CD14-positive monocyte (primary cell): ENCODE measurements around the gene EIF4E2. TPM values are rescaled to one million over a fixed set of nuclear protein-coding genes. Genes with fewer than 3 reads are reported as not detected.

ENCODE experiments used
- DNase-seq, 3 donors: peaks; one replicate each; pipeline ENCODE4 v3.0.0-alpha.2; 2011 to 2022
- H2AFZ ChIP-seq: 2 replicates; pipeline ENCODE4 v1.6.0; 2012; ENCODE audit warnings: mild to moderate bottlenecking, low read depth, low read length, inconsistent platforms; ENCODE audit not compliant: insufficient read depth, poor library complexity, severe bottlenecking
- H3K27ac ChIP-seq, 2 donors: 1 replicate in 1 of 2; 2 replicates in 1 of 2; pipeline ENCODE4 v1.5.1; 2012 to 2013; ENCODE audit warnings: low read length in 2 of 2, control low read depth in 1 of 2, inconsistent platforms in 1 of 2, low read depth in 1 of 2, mild to moderate bottlenecking in 1 of 2
- H3K27me3 ChIP-seq, 2 donors: one replicate each; pipeline versions ENCODE4 v1.6.0 to v1.6.1; 2011 to 2013; ENCODE audit warnings: low read length in 2 of 2; ENCODE audit not compliant: control insufficient read depth in 2 of 2, insufficient read depth in 2 of 2
- H3K36me3 ChIP-seq, 2 donors: replicated peaks in 1 of 2; 1 replicate in 1 of 2; 2 replicates in 1 of 2; pipeline versions ENCODE4 v1.5.1 to v1.6.1; 2012 to 2013; ENCODE audit warnings: low read length in 2 of 2, control low read depth in 1 of 2, inconsistent platforms in 1 of 2, mild to moderate bottlenecking in 1 of 2; ENCODE audit not compliant: insufficient read depth in 2 of 2, control insufficient read depth in 1 of 2
- H3K4me1 ChIP-seq, 2 donors: 1 replicate in 1 of 2; 2 replicates in 1 of 2; pipeline versions ENCODE4 v1.5.1 to v1.6.1; 2012 to 2013; ENCODE audit warnings: low read length in 2 of 2, control low read depth in 1 of 2, inconsistent platforms in 1 of 2, mild to moderate bottlenecking in 1 of 2, moderate library complexity in 1 of 2; ENCODE audit not compliant: insufficient read depth in 2 of 2, control insufficient read depth in 1 of 2
- H3K4me2 ChIP-seq: replicated peaks from 2 replicates; pipeline ENCODE3; 2012; ENCODE audit warnings: low read length, moderate library complexity, mild to moderate bottlenecking; ENCODE audit not compliant: poor library complexity, severe bottlenecking; ENCODE audit errors: extremely low read depth
- H3K4me3 ChIP-seq, 3 experiments: fragments of 200-600 bp in 1 of 3; sonication (generic) in 1 of 3; replicated peaks in 1 of 3; 1 replicate in 2 of 3; 2 replicates in 1 of 3; pipeline ENCODE4 v1.5.1; 2011 to 2013; ENCODE audit warnings: low read length in 3 of 3, mild to moderate bottlenecking in 3 of 3, control low read depth in 2 of 3, low read depth in 2 of 3, inconsistent platforms in 1 of 3, moderate library complexity in 1 of 3
- H3K79me2 ChIP-seq: 2 replicates; pipeline ENCODE4 v1.6.0; 2012; ENCODE audit warnings: mild to moderate bottlenecking, control low read depth, inconsistent platforms, low read length, moderate library complexity; ENCODE audit not compliant: insufficient read depth
- H3K9ac ChIP-seq: 2 replicates; pipeline ENCODE4 v1.6.0; 2017; ENCODE audit warnings: low read length, mild to moderate bottlenecking; ENCODE audit not compliant: insufficient read depth, poor library complexity, severe bottlenecking
- H3K9me3 ChIP-seq, 2 donors: replicated peaks in 1 of 2; 1 replicate in 1 of 2; 2 replicates in 1 of 2; pipeline versions ENCODE4 v1.5.1 to v1.6.1; 2012 to 2013; ENCODE audit warnings: low read length in 2 of 2, control low read depth in 1 of 2; ENCODE audit not compliant: control insufficient read depth in 1 of 2, insufficient read depth in 1 of 2
- H4K20me1 ChIP-seq: 2 replicates; pipeline ENCODE4 v1.6.0; 2012; ENCODE audit warnings: mild to moderate bottlenecking, low read length, control low read depth, moderate library complexity; ENCODE audit not compliant: insufficient read depth
- H3K27ac Mint-ChIP-seq, 7 donors: one replicate each; pipeline ENCODE4 v1.8.0; 2020; ENCODE audit warnings: mild to moderate bottlenecking in 7 of 7, mixed read lengths in 7 of 7, moderate library complexity in 6 of 7, inconsistent platforms in 2 of 7
- H3K27me3 Mint-ChIP-seq, 3 donors: one replicate each; pipeline ENCODE4 v1.8.0; 2021 to 2022; ENCODE audit warnings: low read depth in 3 of 3, mild to moderate bottlenecking in 3 of 3, mixed read lengths in 3 of 3, moderate library complexity in 3 of 3, inconsistent platforms in 1 of 3
- H3K36me3 Mint-ChIP-seq, 2 donors: one replicate each; pipeline ENCODE4 v1.8.0; 2020; ENCODE audit warnings: mixed read lengths in 2 of 2, inconsistent platforms in 1 of 2, mild to moderate bottlenecking in 1 of 2
- H3K4me1 Mint-ChIP-seq: one replicate; pipeline ENCODE4 v1.8.0; 2020; ENCODE audit warnings: mild to moderate bottlenecking, mixed read lengths
- H3K4me3 Mint-ChIP-seq, 2 donors: one replicate each; pipeline ENCODE4 v1.8.0; 2020; ENCODE audit warnings: mild to moderate bottlenecking in 2 of 2, mixed read lengths in 2 of 2, moderate library complexity in 1 of 2
- H3K9me3 Mint-ChIP-seq, 7 donors: one replicate each; pipeline ENCODE4 v1.8.0; 2020 to 2022; ENCODE audit warnings: mixed read lengths in 7 of 7, mild to moderate bottlenecking in 6 of 7, moderate library complexity in 6 of 7, inconsistent platforms in 2 of 7
- WGBS: methylation state at CpG from one replicate; pipeline ENCODE4 v1.1.5; 2013; ENCODE audit warnings: missing lambda C conversion rate; ENCODE audit not compliant: insufficient coverage; 5-methylcytosine and 5-hydroxymethylcytosine counted together
- intact Hi-C, 2 donors: fragments of 100-400 bp; cut with micrococcal nuclease; formaldehyde crosslinking; loops; one replicate each; pipeline versions ENCODE4 v1.15.0 to v1.15.1; 2023
- polyA plus RNA-seq, 3 donors: library from polyadenylated mRNA; depleted of rRNA in 1 of 3; unstranded in 2 of 3; stranded (reverse) in 1 of 3; fragments of 300-500 nt in 2 of 3; fragments of >200 nt in 1 of 3; fragmentation: Illumina TruSeq in 2 of 3; gene quantifications; 1 replicate in 2 of 3; 2 replicates in 1 of 3; pipeline ENCODE4 v1.2.3, GENCODE V29; 2012 to 2021
- TF ChIP-seq, protein P1 (sequence below): fragments of 200-600 bp; IDR thresholded peaks from one replicate; pipeline ENCODE4 v1.8.0; 2022; ENCODE audit warnings: antibody characterized with exemption, mild to moderate bottlenecking

Gene EIF4E2
- polyA plus RNA-seq, 3 donors: 67.2 to 213 (median 188) TPM

DNA sequence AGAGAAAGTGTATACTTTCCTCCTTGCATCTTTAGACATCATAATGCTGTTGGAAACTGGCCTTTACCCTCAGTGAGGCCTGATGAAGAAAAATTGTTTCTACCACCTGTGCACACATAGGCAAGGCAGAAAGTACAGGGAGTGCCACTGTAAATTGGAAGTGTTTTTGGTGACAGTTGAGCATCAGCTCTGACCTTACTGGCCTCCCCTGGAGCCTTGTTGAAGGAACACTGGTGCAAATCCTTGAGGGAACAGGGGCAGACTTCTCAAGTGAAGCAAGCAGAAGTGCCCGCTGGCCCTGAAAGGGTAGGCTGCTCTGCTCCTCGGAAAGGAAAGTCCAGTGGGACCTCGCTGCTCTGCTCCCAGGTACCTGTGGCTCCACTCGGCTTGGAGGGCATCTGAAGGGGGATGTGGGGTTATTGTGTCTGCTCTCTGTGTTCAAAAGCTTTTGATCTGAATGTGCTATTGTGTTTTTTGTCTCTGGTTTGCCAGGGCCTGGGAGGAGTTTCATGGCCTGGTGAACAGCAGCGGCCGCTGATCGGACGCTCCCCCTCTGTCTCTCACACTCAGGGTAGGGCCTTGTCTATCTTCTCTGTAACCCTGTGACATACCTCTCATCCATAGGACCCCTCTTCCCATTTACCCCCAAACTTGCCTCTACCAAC, 23.4 kb downstream of the EIF4E2 start:
- H3K27me3 Mint-ChIP-seq: no peaks in the 10 kb centered on the region
- no peak overlapping the region for H3K4me3 Mint-ChIP-seq
- Histone ChIP-seq H4K20me1 (peaks cover 30% of the 10 kb centered on the region), H3K9me3 (no peaks in the 10 kb centered on the region), H3K27ac (no peak overlapping the region), H3K79me2 (no peaks in the 10 kb centered on the region), H3K27me3 (no peaks in the 10 kb centered on the region), H3K4me3 (no peak overlapping the region), H2AFZ (no peak overlapping the region), H3K4me2 (no peak overlapping the region), H3K36me3 (peaks cover 70 to 99% of the 10 kb centered on the region in 2 donors), H3K4me1 (no peaks in the 10 kb centered on the region), H3K9ac (no peak overlapping the region)
- peaks cover 0 to 1% (median 0%) of the 10 kb centered on the region in 7 donors for H3K9me3 Mint-ChIP-seq
- peak overlapping the region in 1 of 7 donors; percentile 38 for H3K27ac Mint-ChIP-seq
- no peak for DNase-seq
- peaks cover 77 to 98% of the 10 kb centered on the region in 2 donors for H3K36me3 Mint-ChIP-seq
- H3K4me1 Mint-ChIP-seq: no peaks in the 10 kb centered on the region
- intact Hi-C loops: no loop called here
- TF ChIP-seq, protein P1, sequence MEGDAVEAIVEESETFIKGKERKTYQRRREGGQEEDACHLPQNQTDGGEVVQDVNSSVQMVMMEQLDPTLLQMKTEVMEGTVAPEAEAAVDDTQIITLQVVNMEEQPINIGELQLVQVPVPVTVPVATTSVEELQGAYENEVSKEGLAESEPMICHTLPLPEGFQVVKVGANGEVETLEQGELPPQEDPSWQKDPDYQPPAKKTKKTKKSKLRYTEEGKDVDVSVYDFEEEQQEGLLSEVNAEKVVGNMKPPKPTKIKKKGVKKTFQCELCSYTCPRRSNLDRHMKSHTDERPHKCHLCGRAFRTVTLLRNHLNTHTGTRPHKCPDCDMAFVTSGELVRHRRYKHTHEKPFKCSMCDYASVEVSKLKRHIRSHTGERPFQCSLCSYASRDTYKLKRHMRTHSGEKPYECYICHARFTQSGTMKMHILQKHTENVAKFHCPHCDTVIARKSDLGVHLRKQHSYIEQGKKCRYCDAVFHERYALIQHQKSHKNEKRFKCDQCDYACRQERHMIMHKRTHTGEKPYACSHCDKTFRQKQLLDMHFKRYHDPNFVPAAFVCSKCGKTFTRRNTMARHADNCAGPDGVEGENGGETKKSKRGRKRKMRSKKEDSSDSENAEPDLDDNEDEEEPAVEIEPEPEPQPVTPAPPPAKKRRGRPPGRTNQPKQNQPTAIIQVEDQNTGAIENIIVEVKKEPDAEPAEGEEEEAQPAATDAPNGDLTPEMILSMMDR: no peak
- 93% methylated on average over 5 of the region's 8 CpGs for WGBS

DNA sequence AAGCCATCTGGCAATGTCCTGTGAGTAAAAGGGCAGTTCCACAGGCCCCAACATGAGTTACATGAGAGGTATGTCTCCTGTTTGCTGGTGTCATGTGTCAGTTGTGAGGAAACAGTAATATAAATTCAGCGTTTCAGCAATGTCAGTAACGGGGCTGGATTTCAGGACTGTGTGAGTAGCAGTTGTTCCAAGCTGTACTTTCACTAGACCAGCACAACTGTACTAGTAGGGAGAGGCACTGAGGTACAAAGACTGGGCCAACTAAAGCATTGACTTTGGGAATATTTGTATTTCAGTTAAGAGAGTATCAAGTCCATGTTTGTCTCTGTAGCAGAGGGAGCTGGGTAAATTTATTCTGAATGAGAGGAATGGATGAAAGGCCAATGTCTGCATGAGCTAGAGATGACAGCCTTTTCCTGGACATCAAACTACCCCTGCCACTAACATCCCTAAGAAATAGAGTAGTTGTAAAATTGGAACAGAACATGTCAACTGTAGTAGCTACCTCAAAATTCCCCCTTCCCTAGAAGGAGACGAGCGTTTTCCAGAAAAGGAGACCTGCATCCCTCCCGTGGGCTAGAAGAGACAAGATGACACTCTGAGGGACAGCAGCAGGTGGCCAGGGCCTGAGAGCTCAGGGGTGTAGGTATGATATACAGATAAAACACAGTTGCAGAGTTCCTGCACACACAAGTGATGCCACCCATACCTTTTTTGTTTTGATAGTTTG, 24.4 kb downstream of the EIF4E2 start:
- Mint-ChIP-seq H3K36me3 (peaks cover 71 to 96% of the 10 kb centered on the region in 2 donors), H3K27ac (no peak overlapping the region), H3K4me1 (no peaks in the 10 kb centered on the region), H3K4me3 (no peak overlapping the region), H3K9me3 (peaks cover 0 to 1% (median 0%) of the 10 kb centered on the region in 7 donors), H3K27me3 (no peaks in the 10 kb centered on the region)
- H2AFZ ChIP-seq: no peak overlapping the region
- peaks cover 21% of the 10 kb centered on the region for H4K20me1 ChIP-seq
- no peaks in the 10 kb centered on the region for H3K4me1 ChIP-seq
- H3K4me2 ChIP-seq: no peak overlapping the region
- DNase-seq: no peak
- H3K9ac ChIP-seq: no peak overlapping the region
- H3K27ac ChIP-seq: no peak overlapping the region
- peaks cover 68 to 99% of the 10 kb centered on the region in 2 donors for H3K36me3 ChIP-seq
- no CpG with 5 or more reads among the region's 5 CpGs for WGBS
- intact Hi-C loops: no loop called here
- H3K27me3 ChIP-seq: no peaks in the 10 kb centered on the region
- no peak overlapping the region for H3K4me3 ChIP-seq
- H3K79me2 ChIP-seq: no peaks in the 10 kb centered on the region
- TF ChIP-seq, protein P1: no peak
- H3K9me3 ChIP-seq: no peaks in the 10 kb centered on the region
